Suppressor macrophage treated with lipopolysaccharide for 1 hour (primary cell): ENCODE measurements around the gene FAM174C.
A peak's percentile ranks its signal among the peaks of the same experiment; 100 is the strongest.
"Not testable (repeated sequence)": the region's sequence is repeated elsewhere in the genome, so short reads cannot be mapped to it uniquely, and the experiment has no call there.

Source experiments
- DNase-seq, 3 donors: peaks; one replicate each; pipeline ENCODE4 v3.0.0-alpha.2; 2020 to 2022

The FAM174C gene

GRCh38 chr19:1307320-1307719, 32.0 kb downstream of the FAM174C start:
- no peak for DNase-seq

- DNase-seq: no peak
Observed at GRCh38 chr19:1307755-1308303, 32.5 kb downstream of the FAM174C start.

- no peak for DNase-seq
Observed at GRCh38 chr19:1308718-1309117, 33.4 kb downstream of the FAM174C start.

GRCh38 chr19:1309977-1310852, 34.9 kb downstream of the FAM174C start:
- no peak for DNase-seq

GRCh38 chr19:1310853-1311180, 35.5 kb downstream of the FAM174C start:
- no peak for DNase-seq

- DNase-seq: no peak
Observed at GRCh38 chr19:1311543-1312091, 36.3 kb downstream of the FAM174C start.

- no peak for DNase-seq
Observed at GRCh38 chr19:1312767-1313694, 37.7 kb downstream of the FAM174C start.

GRCh38 chr19:1313695-1314613, 38.6 kb downstream of the FAM174C start:
- DNase-seq: no peak

GRCh38 chr19:1315470-1316166, 40.3 kb downstream of the FAM174C start:
- peak; percentile 41 to 77 (median 44) for DNase-seq

GRCh38 chr19:1316466-1316865, 41.1 kb downstream of the FAM174C start:
- DNase-seq: no peak

- peak in 2 of 3 donors; percentile 12 to 22 for DNase-seq
Observed at GRCh38 chr19:1317274-1318003, 42.1 kb downstream of the FAM174C start.

- DNase-seq: no peak
Observed at GRCh38 chr19:1318678-1319471, 43.5 kb downstream of the FAM174C start.

GRCh38 chr19:1320282-1320650, 44.9 kb downstream of the FAM174C start:
- DNase-seq: not testable (repeated sequence)

- DNase-seq: no peak
Observed at GRCh38 chr19:1321539-1321938, 46.2 kb downstream of the FAM174C start.

- no peak for DNase-seq
Observed at GRCh38 chr19:1322198-1322981, 47.1 kb downstream of the FAM174C start.

- DNase-seq: no peak
Observed at GRCh38 chr19:1324249-1324805, 49.0 kb downstream of the FAM174C start.

- peak; percentile 67 to 76 (median 69) for DNase-seq
Observed at GRCh38 chr19:1324806-1325567, 49.7 kb downstream of the FAM174C start.
